GM10248 (cell line): ENCODE data around the gene C6orf15.

Source experiments
- CTCF ChIA-PET: fragments of 300-600 bp; sonication (Branson Sonifier 250); formaldehyde crosslinking; extraction: SDS; loops from one replicate; lab custom pipeline; 2021; ENCODE audit warnings: antibody characterized with exemption; lab: Yijun Ruan, JAX
- POLR2A ChIA-PET: fragments of 350-650 bp; sonication (Branson Sonifier 250); formaldehyde crosslinking; extraction: SDS; loops from one replicate; lab custom pipeline; 2020; ENCODE audit warnings: antibody characterized with exemption; lab: Yijun Ruan, JAX
- DNase-seq: peaks from one replicate; pipeline ENCODE4 v3.0.0; 2012; ENCODE audit errors: extremely low spot score
- CTCF ChIP-seq: IDR thresholded peaks from 2 replicates; pipeline ENCODE4 v1.5.1; 2012; ENCODE audit warnings: mild to moderate bottlenecking, low read depth; ENCODE audit errors: extremely low read depth, missing control alignments, control extremely low read depth

Gene C6orf15

GRCh38 chr6:31098449-31098938, 13.9 kb downstream of the C6orf15 start:
- CTCF ChIA-PET, result interaction anchor here (1.0 kb wide), 1 partner anchor 11 kb away, joined by 3 read pairs; no protein-coding TSS in a partner anchor
- TF ChIP-seq CTCF, result no peak
- POLR2A ChIA-PET, result no interaction called here
- no peak for DNase-seq

- TF ChIP-seq CTCF, result no peak
- ChIA-PET CTCF (interaction anchor here (1.5 to 2.2 kb wide), 2 partner anchors 9 to 11 kb away, joined by 4 to 15 read pairs; no protein-coding TSS in a partner anchor), POLR2A (no interaction called here)
- DNase-seq, result no peak
Measured at GRCh38 chr6:31096656-31097055, 15.7 kb downstream of the C6orf15 start.

- CTCF ChIA-PET, result interaction anchor here (0.7 to 2.2 kb wide), 3 partner anchors 9 to 15 kb away, joined by 3 to 15 read pairs (median 4); no protein-coding TSS in a partner anchor
- TF ChIP-seq CTCF, result no peak
- POLR2A ChIA-PET, result no interaction called here
- DNase-seq, result no peak
Measured at GRCh38 chr6:31096215-31096614, 16.2 kb downstream of the C6orf15 start.

- no peak for TF ChIP-seq CTCF
- POLR2A ChIA-PET, result no interaction called here
- CTCF ChIA-PET, result interaction anchor here (1.4 to 4.3 kb wide), 5 partner anchors 10 to 179 kb away, joined by 3 to 16 read pairs (median 9); no protein-coding TSS in a partner anchor
- no peak for DNase-seq
Measured at GRCh38 chr6:31094389-31094881, 17.9 kb downstream of the C6orf15 start.

- ChIA-PET CTCF (interaction anchor here (0.9 to 4.3 kb wide), 9 partner anchors 9 to 177 kb away, joined by 3 to 25 read pairs (median 9); partner anchors contain the start of gene MUCL3), POLR2A (interaction anchor here (0.7 kb wide), 1 partner anchor 402 kb away, joined by 10 read pairs; the partner anchor contains the start of gene NRM)
- TF ChIP-seq CTCF, result no peak
- no peak for DNase-seq
Measured at GRCh38 chr6:31092769-31093505, 19.4 kb downstream of the C6orf15 start.

GRCh38 chr6:31092238-31092637, 20.1 kb downstream of the C6orf15 start:
- no peak for TF ChIP-seq CTCF
- ChIA-PET CTCF (interaction anchor here (1.5 to 4.3 kb wide), 5 partner anchors 8 to 263 kb away, joined by 5 to 25 read pairs (median 12); no protein-coding TSS in a partner anchor), POLR2A (no interaction called here)
- DNase-seq, result no peak
